ENCODE data around the gene NACC2.

DNA sequence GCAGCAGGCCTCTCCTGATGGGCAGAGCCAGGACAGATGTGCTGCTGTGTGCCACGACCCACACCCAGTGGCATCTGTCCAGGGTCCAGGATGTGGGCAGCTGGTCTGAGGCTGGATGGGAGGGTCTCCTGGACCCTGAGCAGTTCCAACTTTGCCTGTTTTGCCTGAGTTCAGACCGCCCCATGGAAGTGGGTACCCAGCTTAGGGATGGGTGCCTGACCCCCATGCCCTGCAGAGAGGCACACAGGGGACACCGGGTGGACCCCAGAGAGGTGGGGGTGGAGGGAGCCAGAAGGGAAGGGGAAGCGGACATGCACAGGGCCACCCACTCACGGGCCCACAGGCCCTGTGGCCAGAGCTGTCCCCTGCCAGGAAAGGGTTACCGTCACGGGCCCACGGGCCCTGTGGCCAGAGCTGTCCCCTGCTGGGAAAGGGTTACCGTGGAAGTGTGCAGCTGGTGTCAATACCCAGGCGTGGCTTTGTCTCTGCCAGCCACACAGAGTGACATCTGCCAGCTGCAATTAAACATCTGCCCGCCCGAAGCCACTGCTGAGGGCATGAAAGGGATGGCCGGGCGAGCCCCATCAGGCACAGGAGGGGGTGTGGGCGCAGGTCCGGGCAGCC lies 50.0 kb downstream of the NACC2 start:
- TF ChIP-seq POLR2A (IDR thresholded peaks at IDR 0.05; ENCODE audit: low read depth, low read length) (no peak), EGR1 (IDR thresholded peaks at IDR 0.05; ENCODE audit: borderline replicate concordance in 1 of 2, low read depth in 2 of 2, low read length in 2 of 2) (no peak), SMC3 (IDR thresholded peaks at IDR 0.05; ENCODE audit: borderline replicate concordance, low read length) (no peak), POLR2AphosphoS5 (IDR thresholded peaks at IDR 0.05; ENCODE audit: low read length) (no peak), NFXL1 (IDR thresholded peaks at IDR 0.05; ENCODE audit: borderline replicate concordance) (no peak), BHLHE40 (IDR thresholded peaks at IDR 0.05; ENCODE audit: borderline replicate concordance in 1 of 2, low read depth in 2 of 2, low read length in 1 of 2) (no peak)
- TF ChIP-seq, protein P1, sequence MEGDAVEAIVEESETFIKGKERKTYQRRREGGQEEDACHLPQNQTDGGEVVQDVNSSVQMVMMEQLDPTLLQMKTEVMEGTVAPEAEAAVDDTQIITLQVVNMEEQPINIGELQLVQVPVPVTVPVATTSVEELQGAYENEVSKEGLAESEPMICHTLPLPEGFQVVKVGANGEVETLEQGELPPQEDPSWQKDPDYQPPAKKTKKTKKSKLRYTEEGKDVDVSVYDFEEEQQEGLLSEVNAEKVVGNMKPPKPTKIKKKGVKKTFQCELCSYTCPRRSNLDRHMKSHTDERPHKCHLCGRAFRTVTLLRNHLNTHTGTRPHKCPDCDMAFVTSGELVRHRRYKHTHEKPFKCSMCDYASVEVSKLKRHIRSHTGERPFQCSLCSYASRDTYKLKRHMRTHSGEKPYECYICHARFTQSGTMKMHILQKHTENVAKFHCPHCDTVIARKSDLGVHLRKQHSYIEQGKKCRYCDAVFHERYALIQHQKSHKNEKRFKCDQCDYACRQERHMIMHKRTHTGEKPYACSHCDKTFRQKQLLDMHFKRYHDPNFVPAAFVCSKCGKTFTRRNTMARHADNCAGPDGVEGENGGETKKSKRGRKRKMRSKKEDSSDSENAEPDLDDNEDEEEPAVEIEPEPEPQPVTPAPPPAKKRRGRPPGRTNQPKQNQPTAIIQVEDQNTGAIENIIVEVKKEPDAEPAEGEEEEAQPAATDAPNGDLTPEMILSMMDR (IDR thresholded peaks at IDR 0.05 in 2 of 3, conservative IDR thresholded peaks at IDR 0.05 in 1 of 3; ENCODE audit: control insufficient read depth in 2 of 3, extremely low read depth in 1 of 3, insufficient read depth in 1 of 3, low read depth in 3 of 3, low read length in 3 of 3), result no peak
- TF ChIP-seq, protein P2, sequence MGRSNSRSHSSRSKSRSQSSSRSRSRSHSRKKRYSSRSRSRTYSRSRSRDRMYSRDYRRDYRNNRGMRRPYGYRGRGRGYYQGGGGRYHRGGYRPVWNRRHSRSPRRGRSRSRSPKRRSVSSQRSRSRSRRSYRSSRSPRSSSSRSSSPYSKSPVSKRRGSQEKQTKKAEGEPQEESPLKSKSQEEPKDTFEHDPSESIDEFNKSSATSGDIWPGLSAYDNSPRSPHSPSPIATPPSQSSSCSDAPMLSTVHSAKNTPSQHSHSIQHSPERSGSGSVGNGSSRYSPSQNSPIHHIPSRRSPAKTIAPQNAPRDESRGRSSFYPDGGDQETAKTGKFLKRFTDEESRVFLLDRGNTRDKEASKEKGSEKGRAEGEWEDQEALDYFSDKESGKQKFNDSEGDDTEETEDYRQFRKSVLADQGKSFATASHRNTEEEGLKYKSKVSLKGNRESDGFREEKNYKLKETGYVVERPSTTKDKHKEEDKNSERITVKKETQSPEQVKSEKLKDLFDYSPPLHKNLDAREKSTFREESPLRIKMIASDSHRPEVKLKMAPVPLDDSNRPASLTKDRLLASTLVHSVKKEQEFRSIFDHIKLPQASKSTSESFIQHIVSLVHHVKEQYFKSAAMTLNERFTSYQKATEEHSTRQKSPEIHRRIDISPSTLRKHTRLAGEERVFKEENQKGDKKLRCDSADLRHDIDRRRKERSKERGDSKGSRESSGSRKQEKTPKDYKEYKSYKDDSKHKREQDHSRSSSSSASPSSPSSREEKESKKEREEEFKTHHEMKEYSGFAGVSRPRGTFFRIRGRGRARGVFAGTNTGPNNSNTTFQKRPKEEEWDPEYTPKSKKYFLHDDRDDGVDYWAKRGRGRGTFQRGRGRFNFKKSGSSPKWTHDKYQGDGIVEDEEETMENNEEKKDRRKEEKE (IDR thresholded peaks at IDR 0.05), result no peak

Measured in GM12878 (cell line).